ENCODE measurements around the gene GALNT17.
A peak's percentile ranks its signal among the peaks of the same experiment; 100 is the strongest.
"Not testable (repeated sequence)": the region's sequence is repeated elsewhere in the genome, so short reads cannot be mapped to it uniquely, and the experiment has no call there.

GALNT17 gene

GRCh38 chr7:71630516-71630915 is 498.6 kb downstream of the GALNT17 start:
- DNase-seq (ENCODE audit: low spot score), result no peak

DNA sequence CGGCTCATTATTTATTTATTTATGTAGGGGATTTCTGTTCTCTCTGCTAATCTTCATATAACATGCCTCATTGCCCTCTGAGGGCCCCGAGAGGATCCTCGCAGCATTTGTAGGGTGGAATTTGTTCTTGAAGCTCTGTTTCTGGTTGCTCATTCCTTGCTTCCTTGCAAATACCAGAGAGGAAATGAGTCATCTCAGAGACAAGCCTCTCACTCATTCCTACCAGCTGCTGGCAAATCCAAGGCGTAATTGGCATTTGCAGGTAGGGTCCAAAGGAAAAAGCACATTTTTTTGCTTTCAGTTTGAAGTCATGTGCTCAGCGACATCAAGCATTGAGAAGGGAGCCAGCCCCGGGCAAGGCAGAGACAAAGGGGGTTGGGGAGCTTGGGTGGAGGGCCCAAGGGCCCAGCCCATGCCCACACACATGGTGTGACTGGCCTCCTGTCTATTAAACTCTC is 501.6 kb downstream of the GALNT17 start:
- peak; percentile 75 for DNase-seq (ENCODE audit: low spot score)

DNA sequence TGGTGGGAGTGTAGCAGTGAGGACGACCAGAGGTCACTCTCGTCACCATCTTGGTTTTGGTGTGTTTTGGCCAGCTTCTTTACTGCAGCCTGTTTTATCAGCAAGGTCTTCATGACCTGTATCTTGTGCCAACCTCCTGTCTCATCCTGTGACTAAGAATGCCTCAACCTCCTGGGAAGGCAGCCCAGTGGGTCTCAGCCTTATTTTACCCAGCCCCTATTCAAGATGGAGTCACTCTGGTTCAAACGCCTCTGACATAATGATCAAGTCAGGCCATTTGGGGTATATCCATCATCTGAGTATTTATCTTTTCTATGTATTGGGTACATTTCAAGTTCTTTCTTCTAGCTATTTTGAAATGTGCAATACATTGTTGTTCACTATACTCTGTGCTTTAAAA is 503.9 kb downstream of the GALNT17 start:
- DNase-seq (ENCODE audit: low spot score), result not testable (repeated sequence)

DNA sequence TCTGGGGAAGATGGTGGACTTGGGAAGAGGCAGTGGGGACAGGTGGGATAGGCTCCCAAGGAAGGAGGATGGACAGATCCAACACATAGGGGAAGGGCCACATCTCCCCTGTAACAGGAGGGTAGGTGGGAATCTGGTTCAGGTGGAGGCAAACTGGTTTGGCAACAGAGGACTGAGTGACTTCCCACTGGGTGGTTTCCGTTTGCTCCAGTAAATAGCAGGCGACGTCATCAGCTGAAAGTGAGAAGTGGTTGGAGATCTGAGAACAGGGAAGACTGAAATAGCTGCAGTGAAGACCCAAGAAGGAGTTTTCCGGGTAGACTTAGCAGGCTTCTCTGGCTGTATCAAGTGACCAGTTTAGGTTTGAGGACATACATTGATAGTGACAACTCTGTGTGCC is 504.4 kb downstream of the GALNT17 start:
- DNase-seq (ENCODE audit: low spot score), result no peak

- DNase-seq (ENCODE audit: low spot score), result peak; percentile 46
Measured at GRCh38 chr7:71637578-71637977, 505.6 kb downstream of the GALNT17 start.

GRCh38 chr7:71638108-71638507 is 506.2 kb downstream of the GALNT17 start:
- no peak for DNase-seq (ENCODE audit: low spot score)

DNA sequence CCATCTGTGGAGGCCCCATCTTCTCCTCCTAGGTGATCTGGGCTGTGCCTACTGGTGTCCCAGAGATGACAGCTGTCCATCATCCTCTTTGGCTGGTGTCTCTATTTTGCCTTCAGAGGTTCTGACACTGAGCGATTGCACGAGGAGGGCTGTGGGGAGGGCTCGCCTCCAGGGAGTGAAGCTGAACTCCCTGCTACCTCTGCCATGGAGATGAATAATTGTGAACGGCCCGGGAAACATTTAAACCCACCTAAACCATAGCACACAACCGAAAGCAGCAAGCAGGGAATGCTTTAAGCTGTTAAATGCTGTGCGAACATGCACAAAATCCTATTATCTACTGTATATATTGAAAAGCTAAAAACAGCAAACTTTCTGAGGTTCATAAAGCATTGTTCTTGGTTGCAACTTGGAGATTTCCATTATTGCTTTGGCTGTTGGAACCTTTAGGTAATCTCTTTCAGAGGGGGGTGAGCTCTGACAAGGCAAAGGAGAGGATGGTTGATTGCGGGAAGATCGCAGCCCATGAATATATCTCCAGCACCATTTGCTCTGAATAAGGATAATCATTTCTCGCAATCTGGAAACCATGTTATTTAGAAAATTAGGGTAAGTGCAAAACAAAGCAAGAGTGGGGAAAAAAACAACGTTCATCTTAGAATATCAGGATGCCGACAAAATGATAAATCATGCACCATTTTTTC is 507.6 kb downstream of the GALNT17 start:
- no peak for DNase-seq (ENCODE audit: low spot score)

- not testable (repeated sequence) for DNase-seq (ENCODE audit: low spot score)
Measured at GRCh38 chr7:71643031-71643430, 511.1 kb downstream of the GALNT17 start.

GRCh38 chr7:71645836-71646235 is 513.9 kb downstream of the GALNT17 start:
- no peak for DNase-seq (ENCODE audit: low spot score)

- DNase-seq (ENCODE audit: low spot score), result no peak
Measured at GRCh38 chr7:71649812-71650211, 517.9 kb downstream of the GALNT17 start.

- no peak for DNase-seq (ENCODE audit: low spot score)
Measured at GRCh38 chr7:71650653-71651337, 518.9 kb downstream of the GALNT17 start.

DNA sequence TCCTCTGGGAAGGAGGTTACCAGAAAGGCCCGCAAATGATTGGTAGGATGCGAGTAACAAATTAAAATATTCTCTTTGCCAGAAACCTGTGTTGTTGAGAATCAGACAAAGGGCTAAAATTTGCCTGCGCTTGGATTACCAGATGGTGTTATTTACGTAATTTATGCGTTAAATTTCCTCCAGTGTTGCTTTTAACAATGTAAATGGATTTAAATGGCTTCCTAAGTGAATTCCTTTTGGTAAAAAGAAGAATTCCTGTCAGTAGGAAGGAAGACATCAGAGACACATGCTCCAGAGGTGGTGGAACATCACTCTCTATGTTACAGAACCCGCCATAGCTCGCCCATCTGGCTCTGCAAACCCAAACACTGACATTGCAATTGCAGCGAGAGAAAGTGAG is 520.6 kb downstream of the GALNT17 start:
- DNase-seq (ENCODE audit: low spot score), result no peak

GRCh38 chr7:71657386-71657785 is 525.4 kb downstream of the GALNT17 start:
- DNase-seq (ENCODE audit: low spot score), result no peak

DNA sequence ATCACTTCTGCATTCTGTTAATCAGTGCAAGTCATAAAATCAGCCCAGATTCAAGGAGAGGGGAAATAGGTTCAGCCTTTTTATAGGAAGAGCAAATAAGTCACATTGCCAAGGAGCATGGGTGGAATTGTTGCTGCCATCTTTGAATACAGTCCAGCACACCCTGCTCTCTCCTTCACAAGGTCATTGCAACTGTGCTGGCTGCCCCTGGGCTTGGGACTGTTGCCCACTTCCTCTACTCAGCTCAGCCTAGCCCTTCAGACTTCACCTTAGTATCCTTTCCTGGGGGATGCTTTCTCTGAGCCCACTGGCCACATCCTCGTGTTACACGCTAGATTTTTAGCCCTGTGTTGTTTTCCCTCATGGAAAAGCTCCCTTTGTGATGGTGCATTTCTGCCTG is 527.7 kb downstream of the GALNT17 start:
- no peak for DNase-seq (ENCODE audit: low spot score)

DNA sequence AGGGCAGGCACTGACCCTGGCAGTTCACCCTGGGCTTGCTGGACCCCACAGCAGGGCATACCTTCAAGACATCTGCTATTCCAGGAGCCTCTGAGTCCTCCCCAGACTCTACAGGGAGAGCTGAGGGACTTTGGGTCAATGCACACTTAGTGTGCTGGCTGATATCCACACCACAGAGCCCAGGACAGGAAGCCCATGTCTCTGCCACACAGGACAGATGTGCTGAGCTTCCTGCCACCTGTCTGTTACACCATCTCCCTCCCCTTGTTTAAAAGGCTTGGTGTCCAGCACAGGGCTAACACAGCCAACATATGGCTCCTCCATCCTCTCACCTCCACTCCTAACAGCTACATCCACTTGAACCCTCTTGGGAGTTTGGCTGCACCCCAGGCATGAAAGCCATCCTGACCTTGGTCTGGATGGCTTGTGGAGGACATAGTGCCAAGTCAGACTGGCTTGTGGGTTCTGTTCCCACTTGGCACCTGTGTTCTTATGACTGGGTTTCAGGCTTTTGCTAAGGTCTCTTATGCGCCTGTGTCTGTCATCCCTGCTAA is 529.8 kb downstream of the GALNT17 start:
- no peak for DNase-seq (ENCODE audit: low spot score)

- no peak for DNase-seq (ENCODE audit: low spot score)
Measured at GRCh38 chr7:71665716-71666115, 533.8 kb downstream of the GALNT17 start.

- DNase-seq (ENCODE audit: low spot score), result no peak
Measured at GRCh38 chr7:71668572-71668971, 536.6 kb downstream of the GALNT17 start.

DNA sequence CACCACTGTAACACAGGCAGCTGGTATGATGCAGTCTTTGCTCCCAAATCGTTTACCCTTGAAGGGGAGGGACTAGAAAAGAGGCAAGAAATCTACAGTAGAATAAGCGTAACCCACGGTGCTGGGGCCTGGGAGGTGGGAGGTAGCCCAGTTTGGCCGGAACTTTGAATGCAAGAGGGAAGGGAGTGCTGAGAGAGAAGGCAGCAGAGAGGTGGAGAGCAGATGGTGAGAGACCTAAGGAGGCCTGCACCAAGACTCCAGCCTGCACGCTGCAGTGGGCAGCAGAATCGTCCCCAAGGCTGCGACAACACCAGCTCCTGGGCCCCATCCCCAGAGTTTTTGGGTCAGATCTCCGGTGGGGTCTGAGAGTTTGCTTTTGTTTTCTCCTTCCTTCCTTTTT is 547.5 kb downstream of the GALNT17 start:
- no peak for DNase-seq (ENCODE audit: low spot score)

DNA sequence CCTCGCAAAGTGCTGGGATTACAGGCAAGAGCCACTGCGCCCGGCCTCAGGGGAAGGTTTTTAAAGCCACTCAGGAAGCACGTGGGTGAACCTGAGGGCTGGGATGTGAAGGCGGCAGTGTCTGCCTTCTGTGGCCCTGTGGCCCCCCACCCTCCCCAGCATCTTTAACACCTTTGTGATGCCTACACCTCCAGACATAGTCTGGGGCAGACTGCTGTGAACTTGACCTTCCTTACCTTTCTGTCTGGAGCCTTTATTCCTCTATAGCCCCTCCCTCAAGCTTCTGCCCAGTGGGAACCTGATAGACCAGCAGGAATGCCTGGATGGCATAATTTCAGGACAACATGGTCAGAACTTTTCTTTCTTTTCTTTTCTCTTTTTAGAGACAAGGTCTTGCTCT is 550.2 kb downstream of the GALNT17 start:
- DNase-seq (ENCODE audit: low spot score), result no peak

- no peak for DNase-seq (ENCODE audit: low spot score)
Measured at GRCh38 chr7:71682841-71683781, 551.2 kb downstream of the GALNT17 start.

GRCh38 chr7:71687286-71687685 is 555.3 kb downstream of the GALNT17 start:
- DNase-seq (ENCODE audit: low spot score), result no peak
